ENCODE data around the gene CYFIP1.

GRCh38 chr15:22839046-22839695, 141.0 kb downstream of the CYFIP1 start:
- TF ChIP-seq EP300 (conservative IDR thresholded peaks at IDR 0.05; ENCODE audit: poor library complexity, severe bottlenecking) (no peak), RAD21 (conservative IDR thresholded peaks at IDR 0.05) (no peak), SMC3 (conservative IDR thresholded peaks at IDR 0.05; ENCODE audit: poor library complexity) (no peak), MXI1 (conservative IDR thresholded peaks at IDR 0.05; ENCODE audit: poor library complexity, severe bottlenecking) (peak; percentile 10), TAF1 (IDR thresholded peaks at IDR 0.05; ENCODE audit: low read depth) (no peak)
- TF ChIP-seq, protein P1, sequence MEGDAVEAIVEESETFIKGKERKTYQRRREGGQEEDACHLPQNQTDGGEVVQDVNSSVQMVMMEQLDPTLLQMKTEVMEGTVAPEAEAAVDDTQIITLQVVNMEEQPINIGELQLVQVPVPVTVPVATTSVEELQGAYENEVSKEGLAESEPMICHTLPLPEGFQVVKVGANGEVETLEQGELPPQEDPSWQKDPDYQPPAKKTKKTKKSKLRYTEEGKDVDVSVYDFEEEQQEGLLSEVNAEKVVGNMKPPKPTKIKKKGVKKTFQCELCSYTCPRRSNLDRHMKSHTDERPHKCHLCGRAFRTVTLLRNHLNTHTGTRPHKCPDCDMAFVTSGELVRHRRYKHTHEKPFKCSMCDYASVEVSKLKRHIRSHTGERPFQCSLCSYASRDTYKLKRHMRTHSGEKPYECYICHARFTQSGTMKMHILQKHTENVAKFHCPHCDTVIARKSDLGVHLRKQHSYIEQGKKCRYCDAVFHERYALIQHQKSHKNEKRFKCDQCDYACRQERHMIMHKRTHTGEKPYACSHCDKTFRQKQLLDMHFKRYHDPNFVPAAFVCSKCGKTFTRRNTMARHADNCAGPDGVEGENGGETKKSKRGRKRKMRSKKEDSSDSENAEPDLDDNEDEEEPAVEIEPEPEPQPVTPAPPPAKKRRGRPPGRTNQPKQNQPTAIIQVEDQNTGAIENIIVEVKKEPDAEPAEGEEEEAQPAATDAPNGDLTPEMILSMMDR (IDR thresholded peaks at IDR 0.05; ENCODE audit: poor library complexity, severe bottlenecking) = no peak
- TF ChIP-seq, protein P2, sequence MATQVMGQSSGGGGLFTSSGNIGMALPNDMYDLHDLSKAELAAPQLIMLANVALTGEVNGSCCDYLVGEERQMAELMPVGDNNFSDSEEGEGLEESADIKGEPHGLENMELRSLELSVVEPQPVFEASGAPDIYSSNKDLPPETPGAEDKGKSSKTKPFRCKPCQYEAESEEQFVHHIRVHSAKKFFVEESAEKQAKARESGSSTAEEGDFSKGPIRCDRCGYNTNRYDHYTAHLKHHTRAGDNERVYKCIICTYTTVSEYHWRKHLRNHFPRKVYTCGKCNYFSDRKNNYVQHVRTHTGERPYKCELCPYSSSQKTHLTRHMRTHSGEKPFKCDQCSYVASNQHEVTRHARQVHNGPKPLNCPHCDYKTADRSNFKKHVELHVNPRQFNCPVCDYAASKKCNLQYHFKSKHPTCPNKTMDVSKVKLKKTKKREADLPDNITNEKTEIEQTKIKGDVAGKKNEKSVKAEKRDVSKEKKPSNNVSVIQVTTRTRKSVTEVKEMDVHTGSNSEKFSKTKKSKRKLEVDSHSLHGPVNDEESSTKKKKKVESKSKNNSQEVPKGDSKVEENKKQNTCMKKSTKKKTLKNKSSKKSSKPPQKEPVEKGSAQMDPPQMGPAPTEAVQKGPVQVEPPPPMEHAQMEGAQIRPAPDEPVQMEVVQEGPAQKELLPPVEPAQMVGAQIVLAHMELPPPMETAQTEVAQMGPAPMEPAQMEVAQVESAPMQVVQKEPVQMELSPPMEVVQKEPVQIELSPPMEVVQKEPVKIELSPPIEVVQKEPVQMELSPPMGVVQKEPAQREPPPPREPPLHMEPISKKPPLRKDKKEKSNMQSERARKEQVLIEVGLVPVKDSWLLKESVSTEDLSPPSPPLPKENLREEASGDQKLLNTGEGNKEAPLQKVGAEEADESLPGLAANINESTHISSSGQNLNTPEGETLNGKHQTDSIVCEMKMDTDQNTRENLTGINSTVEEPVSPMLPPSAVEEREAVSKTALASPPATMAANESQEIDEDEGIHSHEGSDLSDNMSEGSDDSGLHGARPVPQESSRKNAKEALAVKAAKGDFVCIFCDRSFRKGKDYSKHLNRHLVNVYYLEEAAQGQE (IDR thresholded peaks at IDR 0.05; ENCODE audit: borderline replicate concordance) = no peak

Measured in neural cell (in vitro differentiated cells).